ENCODE results near the gene WDR55. TPM values are rescaled to one million over a fixed set of nuclear protein-coding genes. Genes with fewer than 3 reads are reported as not detected.

WDR55 gene
- total and polyA plus RNA-seq, 10 of the 15 experiments (the other 5 are each of a cell fraction or from before 2014, with no cell fraction given): 3.4 to 27.8 (median 20.3) TPM

DNA sequence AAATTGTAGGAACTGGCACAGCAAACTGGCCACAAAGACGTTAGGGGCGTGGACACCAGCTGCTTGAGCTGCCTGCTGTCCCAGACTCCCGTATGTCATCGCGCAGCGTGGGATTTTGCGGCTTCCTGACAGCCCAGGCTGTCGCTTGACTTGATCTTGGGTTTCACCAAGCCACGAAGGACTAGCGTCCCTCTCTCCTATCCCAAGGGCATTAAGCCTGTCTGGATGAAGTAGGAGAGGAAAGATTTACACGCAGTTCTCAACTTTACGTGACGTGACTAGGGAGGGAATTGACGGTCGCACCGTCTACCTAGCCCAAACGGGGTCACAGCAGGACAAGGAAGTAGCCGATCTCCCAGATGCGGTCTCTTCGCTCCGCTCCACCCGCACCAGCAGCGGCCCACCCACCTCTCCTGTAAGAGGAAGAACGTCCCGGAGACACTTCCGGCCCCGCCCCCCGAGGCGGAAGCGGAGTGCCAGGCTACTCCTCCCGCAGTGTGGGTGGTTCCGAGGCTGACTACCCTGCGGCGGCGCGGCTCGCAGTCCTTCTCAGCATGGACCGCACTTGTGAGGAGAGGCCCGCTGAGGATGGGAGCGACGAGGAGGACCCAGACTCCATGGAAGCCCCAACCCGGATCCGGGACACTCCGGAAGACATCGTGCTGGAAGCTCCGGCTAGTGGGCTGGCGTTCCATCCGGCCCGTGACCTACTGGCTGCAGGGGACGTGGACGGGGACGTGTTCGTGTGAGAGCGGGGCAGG is at the start of gene WDR55 (continued):
- TF ChIP-seq NR2C2 (IDR thresholded peaks at IDR 0.05; ENCODE audit: borderline replicate concordance, control insufficient read depth, insufficient read length, low read depth) (no peak), MTA3 (IDR thresholded peaks at IDR 0.05; ENCODE audit: borderline replicate concordance, low read length) (no peak; the same call in 1 of the 2 replicates), ZNF217 (IDR thresholded peaks at IDR 0.05) (no peak), ESRRA (IDR thresholded peaks at IDR 0.05; ENCODE audit: low read length) (no peak), NFYA (IDR thresholded peaks at IDR 0.05; ENCODE audit: borderline replicate concordance, low read depth, low read length) (no peak), CHD2 (IDR thresholded peaks at IDR 0.05; ENCODE audit: borderline replicate concordance, low read depth, low read length) (0 out of 2 replicates have a peak, but pooled peaks have one; percentile 46), KAT2A (conservative IDR thresholded peaks at IDR 0.05; ENCODE audit: control insufficient read depth, low read depth, low read length) (no peak), TARDBP (IDR thresholded peaks at IDR 0.05; ENCODE audit: borderline replicate concordance) (no peak), NR2F1 (conservative IDR thresholded peaks at IDR 0.05) (0 out of 2 replicates have a peak, but pooled peaks have one; percentile 42), ZBED1 (IDR thresholded peaks at IDR 0.05; ENCODE audit: borderline replicate concordance) (no peak; the same call in 1 of the 2 replicates), BACH1 (IDR thresholded peaks at IDR 0.05; ENCODE audit: borderline replicate concordance) (no peak; the same call in 1 of the 2 replicates), ASH2L (IDR thresholded peaks at IDR 0.05; ENCODE audit: borderline replicate concordance, low read depth) (no peak), EED (IDR thresholded peaks at IDR 0.05; ENCODE audit: low read depth) (peak; percentile 68), RELA (IDR thresholded peaks at IDR 0.05; ENCODE audit: borderline replicate concordance, partially characterized antibody) (no peak), RBBP5 (conservative IDR thresholded peaks at IDR 0.05) (no peak), PAX5 (IDR thresholded peaks at IDR 0.05; ENCODE audit: borderline replicate concordance, low read depth, low read length) (peak; percentile 57; the same call in 1 of the 2 replicates)
- TF ChIP-seq, protein P1, sequence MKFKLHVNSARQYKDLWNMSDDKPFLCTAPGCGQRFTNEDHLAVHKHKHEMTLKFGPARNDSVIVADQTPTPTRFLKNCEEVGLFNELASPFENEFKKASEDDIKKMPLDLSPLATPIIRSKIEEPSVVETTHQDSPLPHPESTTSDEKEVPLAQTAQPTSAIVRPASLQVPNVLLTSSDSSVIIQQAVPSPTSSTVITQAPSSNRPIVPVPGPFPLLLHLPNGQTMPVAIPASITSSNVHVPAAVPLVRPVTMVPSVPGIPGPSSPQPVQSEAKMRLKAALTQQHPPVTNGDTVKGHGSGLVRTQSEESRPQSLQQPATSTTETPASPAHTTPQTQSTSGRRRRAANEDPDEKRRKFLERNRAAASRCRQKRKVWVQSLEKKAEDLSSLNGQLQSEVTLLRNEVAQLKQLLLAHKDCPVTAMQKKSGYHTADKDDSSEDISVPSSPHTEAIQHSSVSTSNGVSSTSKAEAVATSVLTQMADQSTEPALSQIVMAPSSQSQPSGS (IDR thresholded peaks at IDR 0.05; ENCODE audit: low read length): no peak
- TF ChIP-seq, protein P2, sequence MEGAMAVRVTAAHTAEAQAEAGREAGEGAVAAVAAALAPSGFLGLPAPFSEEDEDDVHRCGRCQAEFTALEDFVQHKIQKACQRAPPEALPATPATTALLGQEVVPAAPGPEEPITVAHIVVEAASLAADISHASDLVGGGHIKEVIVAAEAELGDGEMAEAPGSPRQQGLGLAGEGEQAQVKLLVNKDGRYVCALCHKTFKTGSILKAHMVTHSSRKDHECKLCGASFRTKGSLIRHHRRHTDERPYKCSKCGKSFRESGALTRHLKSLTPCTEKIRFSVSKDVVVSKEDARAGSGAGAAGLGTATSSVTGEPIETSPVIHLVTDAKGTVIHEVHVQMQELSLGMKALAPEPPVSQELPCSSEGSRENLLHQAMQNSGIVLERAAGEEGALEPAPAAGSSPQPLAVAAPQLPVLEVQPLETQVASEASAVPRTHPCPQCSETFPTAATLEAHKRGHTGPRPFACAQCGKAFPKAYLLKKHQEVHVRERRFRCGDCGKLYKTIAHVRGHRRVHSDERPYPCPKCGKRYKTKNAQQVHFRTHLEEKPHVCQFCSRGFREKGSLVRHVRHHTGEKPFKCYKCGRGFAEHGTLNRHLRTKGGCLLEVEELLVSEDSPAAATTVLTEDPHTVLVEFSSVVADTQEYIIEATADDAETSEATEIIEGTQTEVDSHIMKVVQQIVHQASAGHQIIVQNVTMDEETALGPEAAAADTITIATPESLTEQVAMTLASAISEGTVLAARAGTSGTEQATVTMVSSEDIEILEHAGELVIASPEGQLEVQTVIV (IDR thresholded peaks at IDR 0.05; ENCODE audit: borderline replicate concordance, partially characterized antibody): peak; percentile 70
- TF ChIP-seq, protein P3, sequence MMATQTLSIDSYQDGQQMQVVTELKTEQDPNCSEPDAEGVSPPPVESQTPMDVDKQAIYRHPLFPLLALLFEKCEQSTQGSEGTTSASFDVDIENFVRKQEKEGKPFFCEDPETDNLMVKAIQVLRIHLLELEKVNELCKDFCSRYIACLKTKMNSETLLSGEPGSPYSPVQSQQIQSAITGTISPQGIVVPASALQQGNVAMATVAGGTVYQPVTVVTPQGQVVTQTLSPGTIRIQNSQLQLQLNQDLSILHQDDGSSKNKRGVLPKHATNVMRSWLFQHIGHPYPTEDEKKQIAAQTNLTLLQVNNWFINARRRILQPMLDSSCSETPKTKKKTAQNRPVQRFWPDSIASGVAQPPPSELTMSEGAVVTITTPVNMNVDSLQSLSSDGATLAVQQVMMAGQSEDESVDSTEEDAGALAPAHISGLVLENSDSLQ (IDR thresholded peaks at IDR 0.05): 0 out of 2 replicates have a peak, but pooled peaks have one; percentile 50
- TF ChIP-seq, protein P4, sequence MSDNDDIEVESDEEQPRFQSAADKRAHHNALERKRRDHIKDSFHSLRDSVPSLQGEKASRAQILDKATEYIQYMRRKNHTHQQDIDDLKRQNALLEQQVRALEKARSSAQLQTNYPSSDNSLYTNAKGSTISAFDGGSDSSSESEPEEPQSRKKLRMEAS (IDR thresholded peaks at IDR 0.05; ENCODE audit: low read depth, low read length): peak; percentile 70

All from GM12878 (cell line).